H1 (cell line): ENCODE data around the gene MRPL33. TPM values are rescaled to one million over a fixed set of nuclear protein-coding genes. Genes with fewer than 3 reads are reported as not detected.

Experiments
- CTCF ChIA-PET: fragments of 300-600 bp; sonication (Branson Sonifier 250); formaldehyde crosslinking; loops from one replicate; lab custom pipeline; 2021; ENCODE audit not compliant: partially characterized antibody; lab: Charles Lee
- POLR2A ChIA-PET: fragments of 300-600 bp; sonication (Branson Sonifier 250); formaldehyde crosslinking; loops from one replicate; lab custom pipeline; 2021; ENCODE audit warnings: inconsistent platforms; ENCODE audit not compliant: partially characterized antibody; lab: Charles Lee
- DNase-seq, 2 experiments: peaks; one replicate each; pipeline versions ENCODE4 v3.0.0 to v3.0.0-alpha.2; 2010 to 2022; ENCODE audit warnings: low spot score in 2 of 2, low read depth in 1 of 2, mixed read lengths in 1 of 2
- FAIRE-seq: peaks from 2 replicates; lab custom pipeline; 2011; peaks lifted over from hg19 to GRCh38; lab: Jason Lieb, UNC
- H2AFZ ChIP-seq: 2 replicates; pipeline ENCODE4 v1.8.1; 2012; ENCODE audit warnings: low read length, inconsistent platforms
- H2AK5ac ChIP-seq: 2 replicates; pipeline ENCODE4 v1.6.1; 2013; ENCODE audit warnings: low read depth, low read length
- H2BK120ac ChIP-seq: replicated peaks from 2 replicates; pipeline ENCODE3; 2013; ENCODE audit warnings: low read depth, low read length, inconsistent platforms
- H2BK12ac ChIP-seq: 2 replicates; pipeline ENCODE4 v1.6.1; 2013; ENCODE audit warnings: low read depth, low read length
- H2BK15ac ChIP-seq: 2 replicates; pipeline ENCODE4 v1.6.1; 2013; ENCODE audit warnings: low read length
- H2BK20ac ChIP-seq: 2 replicates; pipeline ENCODE4 v1.6.1; 2013; ENCODE audit warnings: low read length
- H2BK5ac ChIP-seq: 2 replicates; pipeline ENCODE4 v1.6.1; 2013; ENCODE audit warnings: low read depth, low read length
- H3K14ac ChIP-seq: 2 replicates; pipeline ENCODE4 v1.6.1; 2013; ENCODE audit warnings: inconsistent platforms; ENCODE audit not compliant: insufficient read length
- H3K18ac ChIP-seq: 2 replicates; pipeline ENCODE4 v1.6.1; 2013; ENCODE audit warnings: low read length; ENCODE audit errors: extremely low read depth
- H3K23ac ChIP-seq: 2 replicates; pipeline ENCODE4 v1.6.1; 2013; ENCODE audit warnings: inconsistent platforms; ENCODE audit not compliant: insufficient read length
- H3K23me2 ChIP-seq: 2 replicates; pipeline ENCODE4 v1.6.1; 2013; ENCODE audit warnings: low read depth, low read length
- H3K27ac ChIP-seq: 2 replicates; pipeline ENCODE4 v1.6.1; 2011; ENCODE audit warnings: low read depth, low read length, inconsistent platforms
- H3K27me3 ChIP-seq, 4 experiments: replicated peaks in 1 of 4; 1 replicate in 1 of 4; 2 replicates in 3 of 4; pipeline versions ENCODE4 v1.6.1 to v1.8.1; 2011 to 2013; ENCODE audit warnings: low read length in 3 of 4, mild to moderate bottlenecking in 3 of 4, inconsistent platforms in 2 of 4, mixed read lengths in 2 of 4, moderate library complexity in 1 of 4; ENCODE audit not compliant: control insufficient read depth in 3 of 4, insufficient read depth in 3 of 4; ENCODE audit errors: extremely low read depth in 1 of 4
- H3K36me3 ChIP-seq, 4 experiments: 2 replicates each; pipeline versions ENCODE4 v1.6.1 to v1.8.1; 2011 to 2013; ENCODE audit warnings: mild to moderate bottlenecking in 4 of 4, low read length in 3 of 4, moderate library complexity in 2 of 4, control low read depth in 1 of 4, inconsistent platforms in 1 of 4; ENCODE audit not compliant: insufficient read depth in 4 of 4, control insufficient read depth in 2 of 4
- H3K4ac ChIP-seq: replicated peaks from 2 replicates; pipeline ENCODE3; 2013; ENCODE audit warnings: low read length, low read depth, mixed read lengths, inconsistent platforms; ENCODE audit not compliant: insufficient read length
- H3K4me1 ChIP-seq, 4 experiments: replicated peaks in 1 of 4; 1 replicate in 1 of 4; 2 replicates in 3 of 4; pipeline versions ENCODE4 v1.6.1 to v1.8.1; 2011 to 2013; ENCODE audit warnings: low read length in 3 of 4, inconsistent platforms in 2 of 4, mixed read lengths in 1 of 4; ENCODE audit not compliant: insufficient read depth in 4 of 4, control insufficient read depth in 3 of 4
- H3K4me2 ChIP-seq, 2 experiments: 2 replicates each; pipeline versions ENCODE4 v1.6.1 to v1.8.1; 2011 to 2013; ENCODE audit warnings: low read depth in 2 of 2, low read length in 2 of 2, control low read depth in 1 of 2, inconsistent platforms in 1 of 2, mild to moderate bottlenecking in 1 of 2; ENCODE audit not compliant: insufficient read depth in 1 of 2
- H3K4me3 ChIP-seq, 4 experiments: fragments of 200-600, 300-600 bp in 1 of 4; sonication (generic), shearing (Covaris generic), sonication (Bioruptor Twin) in 1 of 4; 2 replicates each; pipeline versions ENCODE4 v1.5.1 to v1.8.1; 2011 to 2016; ENCODE audit warnings: low read length in 4 of 4, low read depth in 3 of 4, control low read depth in 2 of 4, inconsistent platforms in 2 of 4, mild to moderate bottlenecking in 2 of 4, mixed read lengths in 1 of 4, moderate library complexity in 1 of 4; ENCODE audit not compliant: insufficient read depth in 2 of 4; ENCODE audit errors: extremely low read depth in 1 of 4
- H3K56ac ChIP-seq: replicated peaks from 2 replicates; pipeline ENCODE3; 2013; ENCODE audit warnings: low read depth, mild to moderate bottlenecking, mixed read lengths, low read length, inconsistent platforms; ENCODE audit not compliant: insufficient read length
- H3K79me1 ChIP-seq: 2 replicates; pipeline ENCODE4 v1.6.1; 2013; ENCODE audit warnings: low read depth, low read length, control low read depth
- H3K79me2 ChIP-seq, 2 experiments: 2 replicates each; pipeline versions ENCODE4 v1.6.1 to v1.8.1; 2012 to 2013; ENCODE audit warnings: low read length in 2 of 2, mild to moderate bottlenecking in 2 of 2, inconsistent platforms in 1 of 2; ENCODE audit not compliant: insufficient read depth in 2 of 2, control insufficient read depth in 1 of 2
- H3K9ac ChIP-seq, 4 experiments: replicated peaks in 1 of 4; 1 replicate in 1 of 4; 2 replicates in 3 of 4; pipeline versions ENCODE4 v1.6.1 to v1.8.1; 2011 to 2013; ENCODE audit warnings: low read depth in 3 of 4, low read length in 3 of 4, control low read depth in 2 of 4, mild to moderate bottlenecking in 2 of 4, moderate library complexity in 2 of 4, inconsistent platforms in 1 of 4; ENCODE audit errors: extremely low read depth in 1 of 4
- H3K9me3 ChIP-seq, 2 experiments: 2 replicates each; pipeline versions ENCODE4 v1.6.1 to v1.8.1; 2012 to 2013; ENCODE audit warnings: mild to moderate bottlenecking in 2 of 2, moderate library complexity in 2 of 2, control low read depth in 1 of 2, inconsistent platforms in 1 of 2, low read depth in 1 of 2, low read length in 1 of 2, mixed read lengths in 1 of 2; ENCODE audit not compliant: insufficient read depth in 2 of 2
- H4K20me1 ChIP-seq, 2 experiments: replicated peaks in 1 of 2; 2 replicates each; pipeline versions ENCODE3 to v1.8.1; 2011 to 2013; ENCODE audit warnings: inconsistent platforms in 2 of 2, low read length in 2 of 2, mild to moderate bottlenecking in 1 of 2; ENCODE audit not compliant: insufficient read depth in 2 of 2, control insufficient read depth in 1 of 2
- H4K5ac ChIP-seq: 2 replicates; pipeline ENCODE4 v1.6.1; 2013; ENCODE audit warnings: low read length, low read depth, mixed read lengths, inconsistent platforms; ENCODE audit not compliant: insufficient read length
- H4K8ac ChIP-seq: 2 replicates; pipeline ENCODE4 v1.8.0; 2013; ENCODE audit warnings: mild to moderate bottlenecking, moderate library complexity, low read length, inconsistent platforms; ENCODE audit not compliant: insufficient read depth; ENCODE audit errors: extremely low read depth
- H4K91ac ChIP-seq: replicated peaks from 2 replicates; pipeline ENCODE3; 2013; ENCODE audit warnings: low read length, mixed read lengths, inconsistent platforms; ENCODE audit not compliant: insufficient read length
- ZNF274 ChIP-seq: IDR thresholded peaks from 2 replicates; pipeline ENCODE4 v1.7.0; 2012; ENCODE audit warnings: low read length, borderline replicate concordance; ENCODE audit errors: extremely low read depth
- WGBS, 2 experiments: shearing (Covaris generic) in 1 of 2; methylation state at CpG; one replicate each; pipeline versions ENCODE4 v1.1.6 to v1.1.7; 2013 to 2015; ENCODE audit warnings: low lambda C conversion rate in 2 of 2, mixed read lengths in 2 of 2, inconsistent platforms in 1 of 2, low coverage in 1 of 2, missing lambda C conversion rate in 1 of 2; ENCODE audit not compliant: insufficient replicate concordance in 2 of 2, insufficient coverage in 1 of 2, insufficient read length in 1 of 2; ENCODE audit errors: extremely low coverage in 1 of 2, missing lambda C conversion rate in 1 of 2; 5-methylcytosine and 5-hydroxymethylcytosine counted together
- polyA plus RNA-seq, 7 experiments: library from polyadenylated mRNA; depleted of rRNA in 3 of 7; stranded (reverse) in 5 of 7; unstranded in 2 of 7; fragments of >200 nt in 5 of 7; fragments of 200-250 nt in 2 of 7; gene quantifications; 1 replicate in 5 of 7; 2 replicates in 1 of 7; 4 replicates in 1 of 7; pipeline versions ENCODE4 v1.2.1 to v1.2.3, GENCODE V29; 2011 to 2013; ENCODE audit warnings: missing spikeins in 2 of 7, mixed read lengths in 2 of 7
- total RNA-seq: library from RNA; stranded (reverse); fragmentation: NEBNext Ultra II Directional; extraction: Animal tissue kit (Norgen Biotek cat#: 25700); gene quantifications from 2 replicates; pipeline ENCODE4 v1.2.1, GENCODE V29; 2021

Gene MRPL33
- total and polyA plus RNA-seq, 2 of the 8 experiments (the other 6 are each of a cell fraction or from before 2014, with no cell fraction given) = 24.3 to 62.9 TPM

- Histone ChIP-seq H3K9me3 (no peaks in the 10 kb centered on the region), H2BK20ac (no peak overlapping the region)
- CTCF ChIA-PET = interaction anchor here (0.6 kb wide), 2 partner anchors 13 to 50 kb away, joined by 3 read pairs; no protein-coding TSS in a partner anchor
Measured at GRCh38 chr2:27756544-27757498, 14.7 kb upstream of the MRPL33 start.

More at GRCh38 chr2:27756544-27757498, 14.7 kb upstream of the MRPL33 start:
- H3K4me2 ChIP-seq = no peak overlapping the region
- H4K91ac ChIP-seq = no peak overlapping the region
- no peak overlapping the region for H2AFZ ChIP-seq
- H3K27me3 ChIP-seq = no peaks in the 10 kb centered on the region
- POLR2A ChIA-PET = interaction anchor here (0.9 to 1.5 kb wide), 2 partner anchors 11 to 43 kb away, joined by 3 to 6 read pairs; no protein-coding TSS in a partner anchor
- H4K5ac ChIP-seq = no peak overlapping the region
- H3K4ac ChIP-seq = no peak overlapping the region
- H2AK5ac ChIP-seq = no peak overlapping the region
- no peaks in the 10 kb centered on the region; the same call in 1 of the 2 replicates for H3K23me2 ChIP-seq
- no peak overlapping the region for H3K14ac ChIP-seq
- H4K8ac ChIP-seq = peak overlapping the region; percentile 8; the same call in 1 of the 2 replicates
- 0 out of 2 replicates have a peak overlapping the region, but pooled peaks have one; percentile 31 for H2BK12ac ChIP-seq
- peaks cover 0 to 11% (median 5%) of the 10 kb centered on the region in 4 experiments; a peak in 5 of 7 replicates for H3K4me1 ChIP-seq
- H3K79me1 ChIP-seq = no peaks in the 10 kb centered on the region
- no peak overlapping the region for H3K4me3 ChIP-seq
- no peak overlapping the region for H3K27ac ChIP-seq
- no peaks in the 10 kb centered on the region for H4K20me1 ChIP-seq
- DNase-seq (no peak), FAIRE-seq (no peak)
- H3K18ac ChIP-seq = no peak overlapping the region
- no peak overlapping the region for H3K9ac ChIP-seq
- no peak overlapping the region for H2BK120ac ChIP-seq
- no peaks in the 10 kb centered on the region; a peak in 1 of 8 replicates for H3K36me3 ChIP-seq
- TF ChIP-seq ZNF274 = no peak
- no peak overlapping the region for H3K56ac ChIP-seq
- no peak overlapping the region for H3K23ac ChIP-seq
- H2BK15ac ChIP-seq = no peak overlapping the region
- 85% methylated on average over 8 of the region's 8 CpGs; no CpG with 5 or more reads in 1 of the 2 experiments for WGBS, 2 experiments
- H2BK5ac ChIP-seq = no peak overlapping the region
- no peaks in the 10 kb centered on the region for H3K79me2 ChIP-seq
